ENCODE measurements around the gene PHF21A. TPM values are rescaled to one million over a fixed set of nuclear protein-coding genes. Genes with fewer than 3 reads are reported as not detected.
"Not testable (repeated sequence)": the region's sequence is repeated elsewhere in the genome, so short reads cannot be mapped to it uniquely, and the experiment has no call there.

PHF21A gene
- total RNA-seq, 4 donors from 2014 or later = 28.5 to 53.9 (median 42.2) TPM

DNA sequence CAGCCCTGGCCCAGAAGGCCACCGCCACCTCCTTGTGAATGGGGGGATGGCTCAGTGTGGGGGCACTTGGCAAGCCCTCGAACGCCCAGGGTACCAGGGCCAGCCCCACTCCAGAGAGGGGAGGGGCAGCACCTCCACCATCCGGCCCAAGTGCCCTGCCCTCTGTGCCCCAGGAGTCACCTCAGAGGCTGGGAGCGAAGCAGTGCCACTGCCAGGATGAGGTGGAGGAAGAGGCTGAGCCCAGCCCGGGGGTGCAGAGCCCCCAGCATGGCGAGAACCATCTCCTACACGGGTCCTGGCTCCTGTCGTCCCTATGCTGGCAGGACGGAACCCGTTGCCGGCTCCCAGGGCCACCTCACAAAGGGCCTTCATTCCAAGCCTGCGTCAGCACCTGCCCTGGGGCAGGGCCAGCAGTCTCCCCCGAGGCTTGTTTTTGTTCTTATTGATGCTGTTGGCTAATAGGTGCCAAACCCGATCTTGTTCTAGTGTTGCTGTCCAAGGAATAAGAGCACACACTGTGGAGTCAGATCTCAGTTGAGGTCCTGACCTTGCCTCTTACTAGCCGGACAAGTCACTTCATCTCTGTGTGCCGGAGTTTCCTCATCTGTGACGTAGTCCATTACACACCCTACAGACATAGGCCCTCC, 214.2 kb downstream of the PHF21A start, which contains the start of gene FREY1:
FREY1 (minus strand) TSS at position 307 of the 647 bp plus-strand sequence; CDS start at position 281, 26 bp downstream.
- Histone ChIP-seq H3K36me3 (peaks cover 0 to 71% of the 10 kb centered on the region in 2 donors), H3K9me3 (no peaks in the 10 kb centered on the region), H3K4me1 (peaks cover 0 to 9% (median 0%) of the 10 kb centered on the region in 3 donors), H3K4me3 (no peak within 1 kb of the TSS), H3K27me3 (no peaks in the 10 kb centered on the region), H3K27ac (no peak within 1 kb of the TSS)
- WGBS, 2 donors (ENCODE audit: low coverage in 1 of 2) = 69 to 80% methylated on average over 2 to 9 of the region's 18 CpGs
- no peak for ATAC-seq
- TF ChIP-seq POLR2A (IDR thresholded peaks at IDR 0.05) = no peak
- TF ChIP-seq CTCF (IDR thresholded peaks at IDR 0.05) = no peak
- no peak for TF ChIP-seq POLR2AphosphoS5 (IDR thresholded peaks at IDR 0.05)
- no peak for TF ChIP-seq EP300 (IDR thresholded peaks at IDR 0.05)

DNA sequence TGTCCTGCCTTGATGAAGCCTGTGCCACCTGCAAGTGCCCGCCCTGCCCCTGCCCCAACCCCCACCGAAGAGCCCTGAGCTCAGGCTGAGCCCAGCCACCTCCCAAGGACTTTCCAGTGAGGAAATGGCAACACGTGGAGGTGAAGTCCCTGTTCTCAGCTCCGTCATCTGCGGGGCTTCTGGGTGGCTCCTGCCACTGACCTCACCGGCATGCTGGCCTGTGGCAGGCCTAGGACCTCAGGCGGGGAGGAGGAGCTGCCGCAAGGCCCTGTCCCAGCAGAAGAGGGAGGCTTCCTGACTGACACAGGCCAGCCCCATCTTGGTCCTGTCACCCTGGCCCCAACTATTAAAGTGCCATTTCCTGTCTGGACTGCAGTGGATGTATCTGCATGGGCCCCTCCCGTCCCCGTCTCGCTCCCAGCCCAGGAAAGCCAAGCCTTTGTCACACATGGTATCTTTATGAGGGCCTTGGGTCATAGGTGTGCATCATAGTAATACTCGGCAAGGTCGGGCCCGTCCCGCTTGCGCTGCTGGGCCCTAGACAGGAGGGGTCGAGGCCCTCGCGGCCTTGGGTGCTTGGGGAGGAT, 215.1 kb downstream of the PHF21A start:
- H3K4me3 ChIP-seq = no peak overlapping the region
- H3K36me3 ChIP-seq = peaks cover 0 to 64% of the 10 kb centered on the region in 2 donors
- no CpG with 5 or more reads among the region's 19 CpGs for WGBS, 2 donors (ENCODE audit: low coverage in 1 of 2)
- no peak overlapping the region for H3K27ac ChIP-seq
- ATAC-seq = no peak
- H3K4me1 ChIP-seq = peaks cover 0 to 11% (median 3%) of the 10 kb centered on the region in 3 donors
- no peaks in the 10 kb centered on the region for H3K27me3 ChIP-seq
- no peak for TF ChIP-seq EP300 (IDR thresholded peaks at IDR 0.05)
- TF ChIP-seq POLR2AphosphoS5 (IDR thresholded peaks at IDR 0.05) = no peak
- TF ChIP-seq CTCF (IDR thresholded peaks at IDR 0.05) = no peak
- TF ChIP-seq POLR2A (IDR thresholded peaks at IDR 0.05) = no peak
- no peaks in the 10 kb centered on the region for H3K9me3 ChIP-seq

- Histone ChIP-seq H3K36me3 (peaks cover 0 to 57% of the 10 kb centered on the region in 2 donors), H3K4me1 (peaks cover 0 to 17% (median 9%) of the 10 kb centered on the region in 3 donors)
- ATAC-seq, H3K9me3 ChIP-seq, H3K4me3 ChIP-seq, H3K27ac ChIP-seq, H3K27me3 ChIP-seq: not testable (repeated sequence)
- WGBS, 2 donors (ENCODE audit: low coverage in 1 of 2) = no CpG with 5 or more reads among the region's 6 CpGs
Observed at GRCh38 chr11:45905576-45905975, 215.7 kb downstream of the PHF21A start.

DNA sequence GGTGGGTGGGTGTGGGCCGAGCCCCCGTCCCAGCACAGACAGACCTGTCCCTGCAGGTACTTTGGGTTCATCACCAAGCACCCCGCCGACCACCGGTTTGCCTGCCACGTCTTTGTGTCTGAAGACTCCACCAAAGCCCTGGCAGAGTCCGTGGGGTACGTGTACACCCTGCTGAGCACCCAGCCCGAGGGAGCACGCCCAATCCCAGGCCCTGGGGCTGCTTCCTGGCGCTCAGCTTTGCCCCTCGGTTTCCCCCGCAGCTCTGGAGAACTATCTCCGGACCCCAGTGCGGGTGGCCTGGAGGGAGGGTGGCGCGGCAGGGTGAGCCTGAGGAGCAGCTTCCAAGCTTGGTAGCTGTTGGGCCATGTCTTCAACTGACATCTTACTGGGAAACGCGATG, 216.2 kb downstream of the PHF21A start:
- Histone ChIP-seq H3K27me3 (no peaks in the 10 kb centered on the region), H3K4me1 (peaks cover 0 to 21% (median 12%) of the 10 kb centered on the region in 3 donors), H3K36me3 (peaks cover 0 to 53% of the 10 kb centered on the region in 2 donors), H3K4me3 (no peak overlapping the region), H3K9me3 (no peaks in the 10 kb centered on the region), H3K27ac (no peak overlapping the region)
- no peak for ATAC-seq
- WGBS, 2 donors (ENCODE audit: low coverage in 1 of 2) = 90% methylated on average over 2 of the region's 19 CpGs; no CpG with 5 or more reads in 1 of the 2 donors
- TF ChIP-seq EP300 (IDR thresholded peaks at IDR 0.05) = no peak
- no peak for TF ChIP-seq CTCF (IDR thresholded peaks at IDR 0.05)
- TF ChIP-seq POLR2A (IDR thresholded peaks at IDR 0.05) = no peak
- no peak for TF ChIP-seq POLR2AphosphoS5 (IDR thresholded peaks at IDR 0.05)

DNA sequence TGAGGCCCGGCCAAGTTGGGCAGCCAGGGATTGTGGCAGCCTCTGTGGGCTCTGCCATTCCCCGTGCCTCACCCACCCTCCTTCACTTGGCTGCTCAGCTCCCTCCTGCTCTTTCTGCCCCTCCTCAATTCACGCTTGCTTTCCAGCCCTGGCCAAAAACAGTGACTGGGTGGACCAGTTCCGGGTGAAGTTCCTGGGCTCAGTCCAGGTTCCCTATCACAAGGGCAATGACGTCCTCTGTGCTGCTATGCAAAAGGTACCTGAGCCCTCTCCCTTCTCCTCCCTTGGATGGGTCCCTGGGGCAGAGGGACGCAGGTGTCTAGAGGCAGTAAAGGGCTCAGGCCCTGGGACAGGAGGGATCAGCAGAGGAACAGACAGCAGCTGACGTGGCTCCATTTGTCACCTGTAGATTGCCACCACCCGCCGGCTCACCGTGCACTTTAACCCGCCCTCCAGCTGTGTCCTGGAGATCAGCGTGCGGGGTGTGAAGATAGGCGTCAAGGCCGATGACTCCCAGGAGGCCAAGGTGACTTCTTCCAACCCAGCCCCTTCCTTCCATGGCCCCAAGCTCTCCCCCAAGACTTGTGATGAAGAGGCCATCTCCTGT, 216.8 kb downstream of the PHF21A start:
- H3K27me3 ChIP-seq = no peaks in the 10 kb centered on the region
- no peaks in the 10 kb centered on the region for H3K9me3 ChIP-seq
- peaks cover 0 to 46% of the 10 kb centered on the region in 2 donors for H3K36me3 ChIP-seq
- no peak overlapping the region for H3K27ac ChIP-seq
- WGBS, 2 donors (ENCODE audit: low coverage in 1 of 2) = no CpG with 5 or more reads among the region's 15 CpGs
- no peak for TF ChIP-seq CTCF (IDR thresholded peaks at IDR 0.05)
- TF ChIP-seq POLR2AphosphoS5 (IDR thresholded peaks at IDR 0.05) = no peak
- H3K4me3 ChIP-seq = no peak overlapping the region
- no peak for ATAC-seq
- peaks cover 0 to 25% (median 12%) of the 10 kb centered on the region in 3 donors for H3K4me1 ChIP-seq

Measured in gastroesophageal sphincter (tissue), 4 donors.